HCT116 (cell line): ENCODE results near the gene PLS3. TPM values are rescaled to one million over a fixed set of nuclear protein-coding genes. Genes with fewer than 3 reads are reported as not detected.

Experiments
- ATAC-seq: fragments of 200-7000 bp; cut with Tn5 transposase; 2 replicates; pipeline ENCODE4 v1.9.1; 2020; ENCODE audit warnings: mild to moderate bottlenecking, moderate library complexity
- Bru-seq: library from RNA; stranded (reverse); fragments of 400-500 nt; gene quantifications from one replicate; lab custom pipeline; 2021; lab: Mats Ljungman, UMichigan
- BruChase-seq, 2 experiments: library from RNA; stranded (reverse); fragments of 400-500 nt; gene quantifications; one replicate each; lab custom pipeline; 2021; lab: Mats Ljungman, UMichigan
- BruUV-seq: library from RNA; stranded (reverse); fragments of 400-500 nt; replicated peaks from 2 replicates; lab custom pipeline; 2021; lab: Mats Ljungman, UMichigan
- CTCF ChIA-PET: fragments of 300-600 bp; sonication (Branson Sonifier 250); formaldehyde crosslinking; loops from one replicate; lab custom pipeline; 2021; ENCODE audit warnings: antibody characterized with exemption; lab: Charles Lee
- POLR2A ChIA-PET: fragments of 300-600, 350-600 bp; sonication (Branson Sonifier 250); formaldehyde crosslinking; loops from one replicate; lab custom pipeline; 2021; ENCODE audit warnings: antibody characterized with exemption; lab: Charles Lee
- RAD21 ChIA-PET, 2 experiments: fragments of 300-600 bp; sonication (Branson Sonifier 250); formaldehyde crosslinking; loops; one replicate each; lab custom pipeline; 2023; ENCODE audit warnings: low total read pairs in 2 of 2; ENCODE audit not compliant: uncharacterized antibody in 2 of 2, unreplicated experiment in 2 of 2, low non-redundant PET in 1 of 2; lab: Charles Lee
- DNase-seq: peaks from one replicate; pipeline ENCODE4 v3.0.0-alpha.2; 2010; ENCODE audit warnings: low read depth, low spot score
- H2AFZ ChIP-seq: fragments of 200-600 bp; shearing (Covaris generic), sonication (generic); 2 replicates; pipeline ENCODE4 v1.6.1; 2017; ENCODE audit warnings: low read depth, mixed run types, mixed read lengths, antibody characterized with exemption, low read length; ENCODE audit not compliant: poor library complexity, severe bottlenecking
- H3K27ac ChIP-seq: 2 replicates; pipeline ENCODE4 v1.5.1; 2012; ENCODE audit warnings: low read depth, low read length
- H3K27me3 ChIP-seq: fragments of 200-600 bp; sonication (generic); 2 replicates; pipeline ENCODE4 v1.6.1; 2016; ENCODE audit warnings: mixed run types, low read length, mixed read lengths; ENCODE audit not compliant: insufficient read depth
- H3K36me3 ChIP-seq, 2 experiments: fragments of 200-500 bp in 1 of 2; fragments of 200-600 bp in 1 of 2; sonication (Bioruptor generic) in 1 of 2; sonication (generic) in 1 of 2; 2 replicates each; pipeline versions ENCODE4 v1.5.1 to v1.6.1; 2014 to 2016; ENCODE audit warnings: low read length in 2 of 2, inconsistent platforms in 1 of 2, mixed read lengths in 1 of 2, mixed run types in 1 of 2; ENCODE audit not compliant: insufficient read depth in 2 of 2, control insufficient read depth in 1 of 2
- H3K4me1 ChIP-seq, 2 experiments: fragments of 200-600 bp in 1 of 2; sonication (generic) in 1 of 2; 2 replicates each; pipeline versions ENCODE4 v1.5.1 to v1.6.1; 2012 to 2017; ENCODE audit warnings: low read length in 2 of 2, inconsistent platforms in 1 of 2, mild to moderate bottlenecking in 1 of 2, mixed read lengths in 1 of 2, mixed run types in 1 of 2, moderate library complexity in 1 of 2; ENCODE audit not compliant: insufficient read depth in 2 of 2, control insufficient read depth in 1 of 2
- H3K4me2 ChIP-seq: fragments of 200-600 bp; sonication (generic); 2 replicates; pipeline ENCODE4 v1.6.1; 2017; ENCODE audit warnings: mixed run types, low read length, mixed read lengths
- H3K4me3 ChIP-seq, 2 experiments: fragments of 200-600 bp in 1 of 2; sonication (generic) in 1 of 2; replicated peaks in 1 of 2; 2 replicates each; pipeline ENCODE4 v1.5.1; 2011 to 2016; ENCODE audit warnings: low read length in 2 of 2, control low read depth in 1 of 2, low read depth in 1 of 2, mild to moderate bottlenecking in 1 of 2, mixed read lengths in 1 of 2, mixed run types in 1 of 2
- H3K79me2 ChIP-seq: fragments of 200-600 bp; sonication (generic); 2 replicates; pipeline ENCODE4 v1.6.1; 2017; ENCODE audit warnings: mild to moderate bottlenecking, mixed run types, low read length, moderate library complexity, mixed read lengths; ENCODE audit not compliant: insufficient read depth
- H3K9ac ChIP-seq: fragments of 200-600 bp; sonication (generic); 2 replicates; pipeline ENCODE4 v1.6.1; 2016; ENCODE audit warnings: low read length, mixed read lengths
- H3K9me2 ChIP-seq: fragments of 200-600 bp; sonication (generic), shearing (Covaris generic); 2 replicates; pipeline ENCODE4 v1.6.1; 2017; ENCODE audit warnings: mixed run types, mild to moderate bottlenecking, moderate library complexity; ENCODE audit not compliant: insufficient read depth
- H3K9me3 ChIP-seq, 2 experiments: fragments of 200-500 bp in 1 of 2; fragments of 200-600 bp in 1 of 2; sonication (Bioruptor generic) in 1 of 2; sonication (generic) in 1 of 2; 2 replicates each; pipeline ENCODE4 v1.6.1; 2014 to 2017; ENCODE audit warnings: low read length in 2 of 2, mixed read lengths in 2 of 2, inconsistent platforms in 1 of 2, low read depth in 1 of 2, mild to moderate bottlenecking in 1 of 2, mixed run types in 1 of 2, moderate library complexity in 1 of 2; ENCODE audit not compliant: control insufficient read depth in 1 of 2, insufficient read depth in 1 of 2
- H4K20me1 ChIP-seq: fragments of 200-600 bp; sonication (generic), shearing (Covaris generic); 2 replicates; pipeline ENCODE4 v1.6.1; 2017; ENCODE audit warnings: mixed run types, mild to moderate bottlenecking, moderate library complexity; ENCODE audit not compliant: insufficient read depth
- EZH2 ChIP-seq: fragments of 200-600 bp; sonication (generic); IDR thresholded peaks from 2 replicates; pipeline ENCODE4 v1.6.1; 2017; ENCODE audit warnings: antibody characterized with exemption, mixed run types
- POLR2A ChIP-seq: IDR thresholded peaks from 2 replicates; pipeline ENCODE4 v1.7.0; 2011; ENCODE audit warnings: borderline replicate concordance; ENCODE audit not compliant: insufficient read depth, insufficient read length; ENCODE audit errors: extremely low read depth
- POLR2AphosphoS5 ChIP-seq: IDR thresholded peaks from 2 replicates; pipeline ENCODE4 v1.6.1; 2011; ENCODE audit warnings: mild to moderate bottlenecking, low read depth, low read length, moderate library complexity
- SIN3A ChIP-seq: IDR thresholded peaks from 2 replicates; pipeline ENCODE4 v1.6.1; 2012; ENCODE audit warnings: low read depth
- SP1 ChIP-seq: IDR thresholded peaks from 2 replicates; pipeline ENCODE4 v1.6.1; 2012; ENCODE audit warnings: low read depth
- TCF7L2 ChIP-seq: IDR thresholded peaks from 2 replicates; pipeline ENCODE4 v1.7.0; 2011; ENCODE audit warnings: borderline replicate concordance, inconsistent platforms; ENCODE audit not compliant: insufficient read depth, insufficient read length; ENCODE audit errors: extremely low read depth
- intact Hi-C: fragments of 100-400 bp; cut with micrococcal nuclease; formaldehyde crosslinking; loops from 2 replicates; pipeline ENCODE4 v1.10.0; 2022
- long read RNA-seq: library from polyadenylated mRNA; unstranded; transcript quantifications from one replicate; pipeline ENCODE4 v2.0.0, GENCODE V29; 2021; ENCODE audit not compliant: unreplicated experiment
- polyA plus RNA-seq: library from polyadenylated mRNA; unstranded; fragments of >200 nt; gene quantifications from 2 replicates; pipeline ENCODE4 v1.2.1, GENCODE V29; 2012; ENCODE audit warnings: missing spikeins
- total RNA-seq: library from RNA; stranded (reverse); gene quantifications from one replicate; pipeline ENCODE4 v1.2.1, GENCODE V29; 2021; ENCODE audit not compliant: unreplicated experiment

Gene PLS3
- total RNA-seq (50.8 TPM), Bru-seq, nascent RNA (percentile 61 among the genes with signal in this experiment), BruChase-seq, experiment 1, labeled RNA remaining after a 6-hour chase (percentile 67 among the genes with signal in this experiment), BruChase-seq, experiment 2, labeled RNA remaining after a 2-hour chase (percentile 52 among the genes with signal in this experiment)
- polyA plus RNA-seq = 29.2 and 35.8 TPM in 2 replicates
- long read RNA-seq, transcript PLS3-202 (16 exons, 3,280 nt) = major isoform, 171 of 197 reads
- long read RNA-seq, partial matches to known transcripts = 9 of 197 reads
- long read RNA-seq, other reads (novel, unspliced or antisense) = 17 of 197 reads

GRCh38 chrX:115560978-115561604, at the start of gene PLS3:
PLS3 (plus strand) TSS chrX:115561174; CDS start chrX:115610251, 49,077 bp downstream.
- BruUV-seq = TSS peak; percentile 52
- TF ChIP-seq POLR2AphosphoS5 = peak; percentile 62; the same call in 1 of the 2 replicates
- peak; percentile 45 for TF ChIP-seq POLR2A
- no peak for TF ChIP-seq SIN3A
- TF ChIP-seq TCF7L2 = peak; percentile 64
- TF ChIP-seq SP1 = peak; percentile 66
- H4K20me1 ChIP-seq = no peaks in the 10 kb centered on the region
- peaks cover 50% of the 10 kb centered on the region for H3K79me2 ChIP-seq
- H3K9me3 ChIP-seq = no peaks in the 10 kb centered on the region
- H3K4me1 ChIP-seq = peaks cover 13 to 25% of the 10 kb centered on the region in 2 experiments
- no peaks in the 10 kb centered on the region for H3K27me3 ChIP-seq
- peak within 1 kb of the TSS; percentile 85 for H3K27ac ChIP-seq
- H3K4me3 ChIP-seq = peak within 1 kb of the TSS; percentile 53 to 70
- ChIA-PET RAD21 (no interaction called here), POLR2A (interaction anchor here (0.6 kb wide), 1 partner anchor 208 kb away, joined by 3 read pairs; no protein-coding TSS in a partner anchor), CTCF (no interaction called here)
- no peaks in the 10 kb centered on the region for H3K36me3 ChIP-seq
- peak within 1 kb of the TSS; percentile 46 for H2AFZ ChIP-seq
- peak; percentile 77 for DNase-seq
- intact Hi-C loops = no loop called here
- no peaks in the 10 kb centered on the region for H3K9me2 ChIP-seq
- peak; percentile 89 for ATAC-seq
- H3K9ac ChIP-seq = peak within 1 kb of the TSS; percentile 83
- H3K4me2 ChIP-seq = peak within 1 kb of the TSS; percentile 79

GRCh38 chrX:115518113-115518512, 42.9 kb upstream of the PLS3 start:
- DNase-seq (no peak), ATAC-seq (no peak)
- ChIA-PET RAD21 (no interaction called here), POLR2A (no interaction called here), CTCF (no interaction called here)
- Histone ChIP-seq H4K20me1 (no peaks in the 10 kb centered on the region), H2AFZ (no peak overlapping the region), H3K4me1 (no peaks in the 10 kb centered on the region), H3K79me2 (no peaks in the 10 kb centered on the region), H3K9ac (no peak overlapping the region), H3K36me3 (no peaks in the 10 kb centered on the region), H3K27ac (no peak overlapping the region), H3K4me2 (no peak overlapping the region), H3K27me3 (no peaks in the 10 kb centered on the region), H3K4me3 (no peak overlapping the region), H3K9me2 (no peaks in the 10 kb centered on the region), H3K9me3 (no peaks in the 10 kb centered on the region)
- TF ChIP-seq EZH2 = no peak
- intact Hi-C loops = no loop called here
- BruUV-seq = no TSS peak
